ENCODE results near the gene PANX2. TPM values are rescaled to one million over a fixed set of nuclear protein-coding genes. Genes with fewer than 3 reads are reported as not detected.

Gene PANX2
- total RNA-seq, 2 experiments from 2014 or later = 1.1 to 1.4 TPM

DNA sequence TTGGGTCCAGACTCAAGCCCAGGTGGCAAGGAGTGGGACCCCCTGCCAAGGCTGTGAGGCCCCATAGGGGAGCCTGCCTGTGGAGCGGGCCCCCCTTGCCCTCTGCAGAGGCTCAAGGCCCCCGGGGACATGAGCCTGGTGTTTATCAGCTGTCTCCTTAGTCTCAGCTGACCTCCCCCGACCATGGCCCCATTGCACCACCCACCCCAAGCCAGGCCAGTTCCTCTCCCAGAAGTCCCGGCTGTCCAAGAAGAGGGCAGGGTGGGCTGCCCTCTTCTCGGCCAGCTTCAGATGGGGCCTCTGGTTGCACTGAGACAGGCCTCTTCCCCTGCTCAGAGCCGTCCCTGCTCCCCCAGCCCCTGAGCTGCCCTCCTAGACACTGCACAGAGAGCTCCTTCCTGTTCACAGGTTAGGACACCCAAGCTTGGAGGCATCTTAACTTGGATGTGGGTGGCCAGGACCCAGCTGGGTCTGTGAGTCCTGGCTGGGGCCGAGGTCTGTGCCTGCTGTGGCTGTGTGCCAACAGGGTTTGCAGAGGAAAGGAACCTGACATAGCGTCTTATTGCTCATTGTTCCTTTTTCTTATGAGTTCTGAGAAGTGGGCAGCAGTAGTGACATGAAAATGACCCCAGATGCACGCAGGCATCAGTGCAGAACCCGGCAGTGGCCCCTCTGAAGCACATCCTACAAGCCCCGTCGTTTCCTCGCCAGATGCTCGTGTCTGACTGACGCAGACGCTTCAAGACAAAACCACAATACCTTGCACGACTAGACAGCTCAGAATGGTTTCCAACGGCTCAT lies 20.6 kb downstream of the PANX2 start:
- ChIA-PET CTCF (interaction anchor here (1.1 to 2.1 kb wide), 7 partner anchors 15 to 53 kb away, joined by 4 to 6 read pairs (median 4); no protein-coding TSS in a partner anchor), POLR2A (interaction anchor here (0.8 to 1.6 kb wide), 7 partner anchors 10 to 430 kb away, joined by 3 to 7 read pairs (median 4); partner anchors contain the start of genes PANX2 and PIM3)

DNA sequence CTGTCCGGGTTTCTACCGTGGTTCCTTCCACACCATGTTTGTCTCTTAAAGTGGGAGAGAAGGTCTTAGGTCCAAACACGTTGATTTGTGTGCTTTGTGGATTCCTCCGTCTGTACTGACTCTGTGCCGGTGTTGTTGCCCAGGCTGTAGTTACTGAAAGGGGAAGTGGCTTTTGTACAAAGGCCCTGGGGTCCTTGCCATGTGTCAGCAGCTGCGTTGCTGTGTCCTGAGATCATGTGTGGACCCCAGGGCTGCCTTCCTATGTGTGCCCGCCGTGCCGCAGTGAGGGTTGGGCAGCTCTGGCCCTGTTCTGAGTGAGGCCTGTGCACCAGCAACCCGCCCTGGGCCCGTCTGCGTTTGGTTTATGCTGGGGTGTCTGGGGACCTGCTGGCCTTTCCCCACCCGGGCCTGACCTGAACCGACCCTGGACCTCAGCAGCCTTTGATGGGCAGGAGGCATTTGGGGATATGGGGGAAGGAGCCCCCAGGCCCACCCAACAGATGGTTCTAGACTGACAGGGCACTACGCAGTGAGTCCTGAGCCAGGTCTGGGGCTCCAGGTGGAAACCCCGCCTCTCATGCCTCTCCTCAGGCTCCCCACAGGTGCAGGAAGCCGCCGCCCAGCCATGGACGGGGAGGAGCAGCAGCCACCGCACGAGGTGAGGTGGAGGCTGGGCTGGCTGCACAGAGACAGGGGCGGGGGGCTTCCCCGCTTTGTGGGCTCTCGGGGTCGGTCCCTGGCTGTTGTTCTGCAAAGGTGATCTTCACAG lies 22.1 kb downstream of the PANX2 start:
- CTCF ChIA-PET = interaction anchor here (1.4 to 2.1 kb wide), 3 partner anchors 14 to 51 kb away, joined by 4 to 6 read pairs (median 4); no protein-coding TSS in a partner anchor
- POLR2A ChIA-PET = no interaction called here

DNA sequence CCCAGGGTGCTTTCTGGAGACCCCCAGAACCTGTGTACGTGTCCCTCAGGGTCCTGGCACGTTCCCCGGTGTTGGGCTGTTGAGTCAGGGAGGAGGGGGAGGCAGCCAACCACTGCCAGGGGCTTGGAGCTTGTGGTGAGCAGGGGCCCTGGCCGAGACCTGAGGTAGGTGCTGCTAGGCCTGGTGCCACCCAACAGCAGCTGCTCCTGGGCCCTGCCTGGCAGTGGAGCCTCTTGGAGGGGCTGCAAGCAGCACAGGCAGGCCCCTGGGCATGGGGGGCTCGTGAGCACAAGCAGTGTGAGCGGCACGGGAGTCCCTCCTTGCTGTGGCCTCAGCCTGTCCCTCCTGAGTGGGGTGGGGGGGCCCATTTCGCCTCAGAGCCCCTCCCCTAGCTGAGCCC lies 23.1 kb downstream of the PANX2 start:
- ChIA-PET POLR2A (no interaction called here), CTCF (interaction anchor here (0.5 kb wide), 1 partner anchor 172 kb away, joined by 3 read pairs; no protein-coding TSS in a partner anchor)

GRCh38 chr22:50194037-50194805 lies 23.7 kb downstream of the PANX2 start:
- CTCF ChIA-PET = no interaction called here
- POLR2A ChIA-PET = no interaction called here

- CTCF ChIA-PET = no interaction called here
- POLR2A ChIA-PET = interaction anchor here (0.7 kb wide), 1 partner anchor 21 kb away, joined by 3 read pairs; no protein-coding TSS in a partner anchor
These were observed 25.7 kb downstream of the PANX2 start for GRCh38 chr22:50196256-50196655.

- ChIA-PET CTCF (no interaction called here), POLR2A (interaction anchor here (0.7 kb wide), 1 partner anchor 22 kb away, joined by 3 read pairs; no protein-coding TSS in a partner anchor)
These were observed 26.7 kb downstream of the PANX2 start for GRCh38 chr22:50197000-50197800.

- POLR2A ChIA-PET = interaction anchor here (0.5 to 1.2 kb wide), 2 partner anchors 11 to 281 kb away, joined by 4 to 5 read pairs; no protein-coding TSS in a partner anchor
- CTCF ChIA-PET = no interaction called here
These were observed 27.5 kb downstream of the PANX2 start for GRCh38 chr22:50197856-50198623.

DNA sequence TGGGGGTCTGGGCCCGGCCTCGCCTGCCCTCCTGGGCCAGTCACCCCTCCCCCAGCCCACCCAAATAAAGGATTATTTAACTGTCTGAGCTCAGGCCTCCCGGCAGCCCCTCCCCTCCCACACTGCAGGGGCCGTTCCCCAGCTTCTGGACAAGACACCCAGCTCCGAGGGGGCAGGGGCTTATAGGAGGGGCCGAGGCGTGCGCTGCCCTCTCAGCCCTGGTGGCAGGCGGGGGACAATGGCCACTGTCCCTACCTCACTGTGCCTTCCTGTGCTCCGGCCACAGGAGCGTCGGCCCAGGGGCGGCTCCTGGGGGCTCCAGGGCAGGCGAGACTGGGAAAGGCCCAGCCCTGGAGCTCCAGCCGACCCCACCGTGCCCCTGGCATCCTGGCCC lies 28.1 kb downstream of the PANX2 start:
- POLR2A ChIA-PET = interaction anchor here (0.5 to 1.2 kb wide), 2 partner anchors 12 to 281 kb away, joined by 4 to 5 read pairs; no protein-coding TSS in a partner anchor
- CTCF ChIA-PET = no interaction called here

GRCh38 chr22:50199251-50199721 lies 28.8 kb downstream of the PANX2 start:
- POLR2A ChIA-PET = interaction anchor here (1.0 to 1.2 kb wide), 2 partner anchors 12 to 13 kb away, joined by 3 to 5 read pairs; no protein-coding TSS in a partner anchor
- CTCF ChIA-PET = no interaction called here

DNA sequence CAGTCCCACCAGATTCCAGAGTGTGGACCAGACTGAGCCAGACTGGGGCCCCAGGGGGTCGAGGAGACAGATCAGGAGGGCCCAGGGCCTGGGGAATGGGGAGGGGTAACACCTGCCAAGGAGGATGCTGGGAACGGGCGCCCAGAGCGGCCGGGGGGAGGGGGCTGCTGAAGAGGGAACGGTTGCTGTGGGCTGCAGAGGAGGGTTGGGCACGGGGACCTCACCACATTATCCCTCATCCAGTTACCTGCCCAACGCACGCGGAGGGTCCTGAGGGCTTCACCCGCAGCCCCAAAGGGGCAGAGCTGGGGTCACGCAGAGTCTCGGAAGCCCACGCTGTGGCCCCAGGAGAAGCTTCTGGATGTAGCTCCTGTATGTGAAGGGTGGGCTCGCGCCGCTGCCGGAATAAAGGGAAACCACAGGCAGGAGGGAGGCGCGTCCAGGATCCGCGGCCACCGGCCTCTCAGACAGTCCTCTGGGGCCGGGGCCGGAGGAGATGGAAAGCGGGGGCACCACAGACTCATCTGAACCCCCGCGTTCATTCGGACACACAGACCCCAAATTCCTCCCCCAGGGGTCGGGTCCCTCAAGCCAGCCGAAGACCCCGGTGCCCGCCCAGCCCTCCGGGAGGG lies 29.4 kb downstream of the PANX2 start:
- ChIA-PET CTCF (no interaction called here), POLR2A (interaction anchor here (1.0 kb wide), 1 partner anchor 13 kb away, joined by 3 read pairs; no protein-coding TSS in a partner anchor)

- POLR2A ChIA-PET = interaction anchor here (1.0 to 1.2 kb wide), 2 partner anchors 10 to 14 kb away, joined by 3 to 7 read pairs; no protein-coding TSS in a partner anchor
- CTCF ChIA-PET = no interaction called here
These were observed 30.1 kb downstream of the PANX2 start, which contains the start of gene SELENOO for GRCh38 chr22:50200461-50201190. Gene SELENOO, plus strand, starts transcription at chr22:50201011. Its CDS starts 26 bp downstream, at chr22:50201037.

GRCh38 chr22:50201191-50202129 lies 30.9 kb downstream of the PANX2 start:
- ChIA-PET POLR2A (interaction anchor here (1.2 kb wide), 1 partner anchor 11 kb away, joined by 7 read pairs; no protein-coding TSS in a partner anchor), CTCF (interaction anchor here (1.2 kb wide), 1 partner anchor 11 kb away, joined by 3 read pairs; no protein-coding TSS in a partner anchor)

GRCh38 chr22:50202130-50202666 lies 31.7 kb downstream of the PANX2 start:
- POLR2A ChIA-PET = interaction anchor here (1.2 kb wide), 1 partner anchor 11 kb away, joined by 7 read pairs; no protein-coding TSS in a partner anchor
- CTCF ChIA-PET = interaction anchor here (1.2 kb wide), 1 partner anchor 10 kb away, joined by 3 read pairs; no protein-coding TSS in a partner anchor

GRCh38 chr22:50203288-50203687 lies 32.8 kb downstream of the PANX2 start:
- ChIA-PET CTCF (no interaction called here), POLR2A (no interaction called here)

- CTCF ChIA-PET = interaction anchor here (1.5 to 5.4 kb wide), 2 partner anchors 55 to 71 kb away, joined by 3 to 35 read pairs; no protein-coding TSS in a partner anchor
- POLR2A ChIA-PET = no interaction called here
These were observed 34.0 kb downstream of the PANX2 start for GRCh38 chr22:50204571-50204970.
